Measurements from ENCODE around the gene OR5B21.

OR5B21 gene

DNA sequence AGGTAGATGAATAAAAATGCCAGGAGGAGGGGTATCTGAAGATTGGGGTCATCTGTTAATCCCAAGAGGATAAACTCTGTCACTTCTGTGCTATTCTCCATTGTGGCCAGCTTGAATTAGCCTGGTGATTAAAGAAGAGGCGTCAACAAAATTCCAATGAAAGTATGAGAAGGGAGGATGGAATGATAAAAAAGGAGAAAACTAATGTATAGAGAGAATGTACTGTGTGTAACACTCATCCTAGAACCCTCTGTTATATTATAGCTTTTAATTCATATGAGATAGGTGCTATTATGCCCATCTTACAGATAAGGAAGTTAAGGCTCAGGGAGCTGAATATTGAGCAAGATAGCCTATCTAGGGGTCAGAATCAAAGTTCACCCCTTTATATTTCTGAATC is at the start of gene OR5B21:
TSS of gene OR5B21 (minus strand) at position 101 of the 400 bp plus-strand sequence. CDS start at position 101, 0 bp downstream.
- Mint-ChIP-seq H3K27ac (no peak within 1 kb of the TSS), H3K36me3 (ENCODE audit: low read depth) (no peaks in the 10 kb centered on the region), H3K4me3 (no peak within 1 kb of the TSS), H3K9me3 (no peaks in the 10 kb centered on the region), H3K4me1 (no peaks in the 10 kb centered on the region), H3K27me3 (ENCODE audit: low read depth, poor library complexity) (peaks cover 24% of the 10 kb centered on the region)
- no peak for DNase-seq
- TF ChIP-seq, protein P1, sequence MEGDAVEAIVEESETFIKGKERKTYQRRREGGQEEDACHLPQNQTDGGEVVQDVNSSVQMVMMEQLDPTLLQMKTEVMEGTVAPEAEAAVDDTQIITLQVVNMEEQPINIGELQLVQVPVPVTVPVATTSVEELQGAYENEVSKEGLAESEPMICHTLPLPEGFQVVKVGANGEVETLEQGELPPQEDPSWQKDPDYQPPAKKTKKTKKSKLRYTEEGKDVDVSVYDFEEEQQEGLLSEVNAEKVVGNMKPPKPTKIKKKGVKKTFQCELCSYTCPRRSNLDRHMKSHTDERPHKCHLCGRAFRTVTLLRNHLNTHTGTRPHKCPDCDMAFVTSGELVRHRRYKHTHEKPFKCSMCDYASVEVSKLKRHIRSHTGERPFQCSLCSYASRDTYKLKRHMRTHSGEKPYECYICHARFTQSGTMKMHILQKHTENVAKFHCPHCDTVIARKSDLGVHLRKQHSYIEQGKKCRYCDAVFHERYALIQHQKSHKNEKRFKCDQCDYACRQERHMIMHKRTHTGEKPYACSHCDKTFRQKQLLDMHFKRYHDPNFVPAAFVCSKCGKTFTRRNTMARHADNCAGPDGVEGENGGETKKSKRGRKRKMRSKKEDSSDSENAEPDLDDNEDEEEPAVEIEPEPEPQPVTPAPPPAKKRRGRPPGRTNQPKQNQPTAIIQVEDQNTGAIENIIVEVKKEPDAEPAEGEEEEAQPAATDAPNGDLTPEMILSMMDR (IDR thresholded peaks at IDR 0.05), result no peak

GRCh38 chr11:58549644-58550043 is 41.7 kb upstream of the OR5B21 start:
- Mint-ChIP-seq H3K4me3 (no peak overlapping the region), H3K27me3 (ENCODE audit: low read depth, poor library complexity) (no peaks in the 10 kb centered on the region), H3K9me3 (no peaks in the 10 kb centered on the region), H3K4me1 (no peaks in the 10 kb centered on the region), H3K36me3 (ENCODE audit: low read depth) (peaks cover 49% of the 10 kb centered on the region), H3K27ac (no peak overlapping the region)
- DNase-seq, result no peak
- TF ChIP-seq, protein P1 (IDR thresholded peaks at IDR 0.05), result no peak

GRCh38 chr11:58546841-58547240 is 38.9 kb upstream of the OR5B21 start:
- TF ChIP-seq, protein P1 (IDR thresholded peaks at IDR 0.05), result no peak
- Mint-ChIP-seq H3K4me3 (no peak overlapping the region), H3K27me3 (ENCODE audit: low read depth, poor library complexity) (no peaks in the 10 kb centered on the region), H3K27ac (no peak overlapping the region), H3K4me1 (no peaks in the 10 kb centered on the region), H3K9me3 (no peaks in the 10 kb centered on the region), H3K36me3 (ENCODE audit: low read depth) (peaks cover 45% of the 10 kb centered on the region)
- no peak for DNase-seq

DNA sequence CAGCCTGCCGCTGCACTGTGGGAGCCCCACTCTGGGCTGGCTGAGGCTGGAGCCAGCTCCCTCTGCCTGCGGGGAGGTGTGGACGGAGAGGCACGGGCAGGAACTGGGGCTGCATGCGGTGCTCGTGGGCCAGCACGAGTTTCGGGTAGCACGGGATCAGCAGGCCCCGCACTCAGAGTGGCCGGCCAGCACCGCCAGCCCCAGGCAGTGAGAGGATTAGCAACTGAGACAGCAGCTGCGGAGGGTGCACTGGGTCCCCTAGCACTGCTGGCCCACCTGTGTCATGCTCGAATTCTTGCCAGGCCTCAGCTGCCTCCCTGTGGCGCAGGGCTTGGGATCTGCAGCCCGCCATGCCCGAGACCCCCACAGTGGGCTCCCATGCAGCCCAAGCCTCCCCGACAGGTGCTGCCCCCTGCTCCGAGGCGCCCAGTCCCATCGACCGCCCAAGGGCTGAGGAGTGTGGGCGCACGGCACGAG is 24.0 kb upstream of the OR5B21 start:
- no peaks in the 10 kb centered on the region for H3K4me1 Mint-ChIP-seq

GRCh38 chr11:58530236-58530635 is 22.3 kb upstream of the OR5B21 start:
- H3K4me1 Mint-ChIP-seq, result no peaks in the 10 kb centered on the region
- no peak overlapping the region for H3K27ac Mint-ChIP-seq
- DNase-seq, result no peak
- H3K36me3 Mint-ChIP-seq (ENCODE audit: low read depth), result peaks cover 56% of the 10 kb centered on the region
- H3K4me3 Mint-ChIP-seq, result no peak overlapping the region
- TF ChIP-seq, protein P1 (IDR thresholded peaks at IDR 0.05), result no peak
- peaks cover 23% of the 10 kb centered on the region for H3K9me3 Mint-ChIP-seq
- no peaks in the 10 kb centered on the region for H3K27me3 Mint-ChIP-seq (ENCODE audit: low read depth, poor library complexity)

More for the DNA sequence above, 24.0 kb upstream of the OR5B21 start:
- H3K27ac Mint-ChIP-seq, result no peak overlapping the region
- peaks cover 67% of the 10 kb centered on the region for H3K36me3 Mint-ChIP-seq (ENCODE audit: low read depth)
- H3K9me3 Mint-ChIP-seq, result peaks cover 38% of the 10 kb centered on the region
- no peak overlapping the region for H3K4me3 Mint-ChIP-seq
- TF ChIP-seq, protein P1 (IDR thresholded peaks at IDR 0.05), result no peak
- no peaks in the 10 kb centered on the region for H3K27me3 Mint-ChIP-seq (ENCODE audit: low read depth, poor library complexity)
- no peak for DNase-seq

GRCh38 chr11:58527429-58527828 is 19.5 kb upstream of the OR5B21 start:
- Mint-ChIP-seq H3K9me3 (peaks cover 6% of the 10 kb centered on the region), H3K27me3 (ENCODE audit: low read depth, poor library complexity) (no peaks in the 10 kb centered on the region), H3K4me1 (peaks cover 9% of the 10 kb centered on the region), H3K27ac (no peak overlapping the region), H3K4me3 (no peak overlapping the region), H3K36me3 (ENCODE audit: low read depth) (peaks cover 31% of the 10 kb centered on the region)
- TF ChIP-seq, protein P1 (IDR thresholded peaks at IDR 0.05), result no peak
- DNase-seq, result no peak

Measured in nephron progenitor cell (in vitro differentiated cells).